HG03159 (cell line): ENCODE results near the gene CAPZA2.
"Not testable (repeated sequence)": the region's sequence is repeated elsewhere in the genome, so short reads cannot be mapped to it uniquely, and the experiment has no call there.

Source experiments
- ATAC-seq: cut with Tn5 transposase; IDR thresholded peaks from one replicate; pipeline ENCODE4 v1.9.1; 2021; ENCODE audit warnings: mild to moderate bottlenecking, moderate library complexity; ENCODE audit not compliant: unreplicated experiment

Gene CAPZA2

GRCh38 chr7:116953372-116953905, 91.1 kb downstream of the CAPZA2 start, which contains the start of gene ST7:
Gene ST7, plus strand, starts transcription at chr7:116953501. Its CDS starts 40 bp downstream, at chr7:116953541.
- peak; percentile 42 for ATAC-seq

- peak; percentile 10 for ATAC-seq
Measured at GRCh38 chr7:116953906-116954838, 91.8 kb downstream of the CAPZA2 start.

GRCh38 chr7:116955340-116955739, 93.0 kb downstream of the CAPZA2 start:
- no peak for ATAC-seq

- peak; percentile 78 for ATAC-seq
Measured at GRCh38 chr7:116955801-116956476, 93.6 kb downstream of the CAPZA2 start.

GRCh38 chr7:116956477-116956804, 94.1 kb downstream of the CAPZA2 start:
- ATAC-seq = no peak

GRCh38 chr7:116957874-116958273, 95.5 kb downstream of the CAPZA2 start:
- peak; percentile 36 for ATAC-seq

- not testable (repeated sequence) for ATAC-seq
Measured at GRCh38 chr7:116961966-116962673, 99.7 kb downstream of the CAPZA2 start.

- ATAC-seq = no peak
Measured at GRCh38 chr7:116963234-116963633, 100.8 kb downstream of the CAPZA2 start.

- no peak for ATAC-seq
Measured at GRCh38 chr7:116966601-116967000, 104.2 kb downstream of the CAPZA2 start.

GRCh38 chr7:116967254-116967922, 105.0 kb downstream of the CAPZA2 start:
- no peak for ATAC-seq

GRCh38 chr7:116967983-116968382, 105.6 kb downstream of the CAPZA2 start:
- no peak for ATAC-seq

GRCh38 chr7:116968631-116969030, 106.2 kb downstream of the CAPZA2 start:
- no peak for ATAC-seq

GRCh38 chr7:116969371-116969902, 107.0 kb downstream of the CAPZA2 start:
- ATAC-seq = no peak

- ATAC-seq = peak; percentile 68
Measured at GRCh38 chr7:116970238-116970910, 108.0 kb downstream of the CAPZA2 start.

- not testable (repeated sequence) for ATAC-seq
Measured at GRCh38 chr7:116971153-116971552, 108.8 kb downstream of the CAPZA2 start.
